GM12878 (cell line): Measurements from ENCODE around the gene PSMA7. TPM values are rescaled to one million over a fixed set of nuclear protein-coding genes. Genes with fewer than 3 reads are reported as not detected.

ENCODE experiments used
- ATAC-seq: fragments of 200-7000 bp; cut with Tn5 transposase; 3 replicates; pipeline ENCODE4 v1.9.1; 2020; ENCODE audit warnings: mild to moderate bottlenecking, moderate library complexity
- BruUV-seq: library from RNA; stranded (reverse); fragments of 400-500 nt; replicated peaks from 2 replicates; lab custom pipeline; 2021; lab: Mats Ljungman, UMichigan
- CTCF ChIA-PET: fragments of 300-600 bp; sonication (Branson Sonifier 250); formaldehyde crosslinking; extraction: SDS; loops from one replicate; lab custom pipeline; 2021; ENCODE audit warnings: inconsistent platforms; lab: Yijun Ruan, JAX
- POLR2A ChIA-PET: fragments of 350-600 bp; formaldehyde crosslinking; extraction: SDS; loops from one replicate; lab custom pipeline; 2021; ENCODE audit warnings: inconsistent platforms; lab: Charles Lee
- RAD21 ChIA-PET: fragments of 300-600 bp; sonication (Branson Sonifier 250); formaldehyde crosslinking; loops from one replicate; lab custom pipeline; 2023; ENCODE audit warnings: antibody characterized with exemption; ENCODE audit not compliant: unreplicated experiment; lab: Charles Lee
- SMC1A ChIA-PET: fragments of 300-600 bp; sonication (Branson Sonifier 250); formaldehyde crosslinking; loops from one replicate; lab custom pipeline; 2023; ENCODE audit not compliant: unreplicated experiment, uncharacterized antibody; lab: Charles Lee
- DNase-seq: peaks from one replicate; pipeline ENCODE4 v3.0.0-alpha.2; 2011; ENCODE audit warnings: low read depth, low spot score
- FAIRE-seq: peaks from 3 replicates; lab custom pipeline; 2011; peaks lifted over from hg19 to GRCh38; lab: Jason Lieb, UNC
- H2AFZ ChIP-seq: 2 replicates; pipeline ENCODE4 v1.6.0; 2011; ENCODE audit warnings: low read depth, low read length, control low read depth; ENCODE audit not compliant: control insufficient read depth
- H3K27ac ChIP-seq: 2 replicates; pipeline ENCODE4 v1.5.1; 2011; ENCODE audit warnings: control low read depth; ENCODE audit not compliant: control insufficient read depth, insufficient read depth
- H3K27me3 ChIP-seq, 2 experiments: replicated peaks in 1 of 2; 2 replicates each; pipeline versions ENCODE4 v1.6.0 to v1.6.1; 2011; ENCODE audit warnings: low read length in 1 of 2; ENCODE audit not compliant: control insufficient read depth in 2 of 2, insufficient read depth in 2 of 2
- H3K36me3 ChIP-seq, 2 experiments: 2 replicates each; pipeline ENCODE4 v1.5.1; 2011; ENCODE audit warnings: low read length in 1 of 2; ENCODE audit not compliant: control insufficient read depth in 2 of 2, insufficient read depth in 2 of 2
- H3K4me1 ChIP-seq: 2 replicates; pipeline ENCODE4 v1.6.1; 2011; ENCODE audit warnings: mild to moderate bottlenecking, low read length, moderate library complexity, mixed read lengths; ENCODE audit not compliant: control insufficient read depth, insufficient read depth
- H3K4me2 ChIP-seq: 2 replicates; pipeline ENCODE4 v1.6.0; 2011; ENCODE audit warnings: control low read depth; ENCODE audit not compliant: control insufficient read depth, insufficient read depth
- H3K4me3 ChIP-seq: fragments of 200-600 bp; sonication (generic); 2 replicates; pipeline ENCODE4 v1.5.1; 2016
- H3K79me2 ChIP-seq: 2 replicates; pipeline ENCODE4 v1.6.0; 2011; ENCODE audit warnings: low read length; ENCODE audit not compliant: control insufficient read depth, insufficient read depth
- H3K9ac ChIP-seq: 2 replicates; pipeline ENCODE4 v1.8.0; 2011; ENCODE audit warnings: low read length, control low read depth, mixed read lengths; ENCODE audit not compliant: control insufficient read depth, insufficient read depth
- H3K9me3 ChIP-seq: replicated peaks from 3 replicates; pipeline ENCODE4 v1.5.1; 2011; ENCODE audit warnings: mild to moderate bottlenecking, low read length; ENCODE audit not compliant: control insufficient read depth, insufficient read depth
- H4K20me1 ChIP-seq: 2 replicates; pipeline ENCODE4 v1.6.0; 2011; ENCODE audit not compliant: control insufficient read depth, insufficient read depth
- EED ChIP-seq: sonication (generic); IDR thresholded peaks from 2 replicates; pipeline ENCODE4 v1.6.1; 2016; ENCODE audit warnings: antibody characterized with exemption, low read depth
- POLR2A ChIP-seq: IDR thresholded peaks from 2 replicates; pipeline ENCODE4 v1.6.1; 2011; ENCODE audit warnings: low read depth, mild to moderate bottlenecking, low read length
- WGBS: methylation state at CpG from one replicate; pipeline ENCODE4 v1.1.6; 2016; ENCODE audit warnings: low lambda C conversion rate; ENCODE audit not compliant: insufficient replicate concordance, insufficient coverage; ENCODE audit errors: missing lambda C conversion rate; 5-methylcytosine and 5-hydroxymethylcytosine counted together
- in situ Hi-C: fragments of 300-500 bp; cut with MboI; formaldehyde crosslinking; loops from 9 replicates; pipeline ENCODE4 v1.14.3; 2018; ENCODE audit warnings: mixed read lengths
- intact Hi-C: fragments of 100-400 bp; cut with micrococcal nuclease; formaldehyde crosslinking; loops from one replicate; pipeline ENCODE4 v1.14.2; 2022; ENCODE audit not compliant: unreplicated experiment
- polyA plus RNA-seq, 11 experiments: library from polyadenylated mRNA; depleted of rRNA in 4 of 11; unstranded in 6 of 11; stranded (reverse) in 5 of 11; fragments of >200 nt; fragmentation: Nextera tagmentation in 4 of 11; fragmentation: Illumina TruSeq in 1 of 11; extraction: Ambion mirVana in 4 of 11; extraction: Trizol in 1 of 11; gene quantifications; 1 replicate in 1 of 11; 2 replicates in 10 of 11; pipeline versions ENCODE4 v1.2.1 to v1.2.3, GENCODE V29; 2011 to 2016; ENCODE audit warnings: inconsistent platforms in 2 of 11, missing spikeins in 2 of 11, low read depth in 1 of 11
- total RNA-seq, 4 experiments: library from RNA; depleted of rRNA in 3 of 4; stranded (reverse); fragments of >200 nt in 3 of 4; fragmentation: Illumina TruSeq in 1 of 4; extraction: Trizol in 1 of 4; gene quantifications; 2 replicates each; pipeline versions ENCODE4 v1.2.1 to v1.2.3, GENCODE V29; 2013 to 2021
- TF ChIP-seq, protein P1 (sequence below): fragments of 450-650 bp; formaldehyde crosslinking; IDR thresholded peaks from 2 replicates; pipeline ENCODE4 v1.4.0; 2022; ENCODE audit warnings: mild to moderate bottlenecking, moderate library complexity

Gene PSMA7
- total and polyA plus RNA-seq, 10 of the 15 experiments (the other 5 are each of a cell fraction or from before 2014, with no cell fraction given), result 216 to 857 (median 368) TPM

- H3K27ac ChIP-seq, result no peak overlapping the region
- ChIA-PET CTCF (no interaction called here), SMC1A (no interaction called here), RAD21 (no interaction called here), POLR2A (no interaction called here)
- H4K20me1 ChIP-seq, result no peaks in the 10 kb centered on the region
- no TSS peak for BruUV-seq
- H2AFZ ChIP-seq, result no peak overlapping the region
- H3K36me3 ChIP-seq, result peaks cover 14 to 47% of the 10 kb centered on the region in 2 experiments; a peak in 3 of 4 replicates
- no peak for ATAC-seq
- in situ Hi-C loops, result no loop called here
- H3K4me3 ChIP-seq, result no peak overlapping the region
- H3K4me2 ChIP-seq, result no peak overlapping the region
- H3K79me2 ChIP-seq, result no peaks in the 10 kb centered on the region
- H3K27me3 ChIP-seq, result no peaks in the 10 kb centered on the region
- TF ChIP-seq POLR2A (0 out of 2 replicates have a peak, but pooled peaks have one; percentile 27), EED (no peak)
- TF ChIP-seq, protein P1, sequence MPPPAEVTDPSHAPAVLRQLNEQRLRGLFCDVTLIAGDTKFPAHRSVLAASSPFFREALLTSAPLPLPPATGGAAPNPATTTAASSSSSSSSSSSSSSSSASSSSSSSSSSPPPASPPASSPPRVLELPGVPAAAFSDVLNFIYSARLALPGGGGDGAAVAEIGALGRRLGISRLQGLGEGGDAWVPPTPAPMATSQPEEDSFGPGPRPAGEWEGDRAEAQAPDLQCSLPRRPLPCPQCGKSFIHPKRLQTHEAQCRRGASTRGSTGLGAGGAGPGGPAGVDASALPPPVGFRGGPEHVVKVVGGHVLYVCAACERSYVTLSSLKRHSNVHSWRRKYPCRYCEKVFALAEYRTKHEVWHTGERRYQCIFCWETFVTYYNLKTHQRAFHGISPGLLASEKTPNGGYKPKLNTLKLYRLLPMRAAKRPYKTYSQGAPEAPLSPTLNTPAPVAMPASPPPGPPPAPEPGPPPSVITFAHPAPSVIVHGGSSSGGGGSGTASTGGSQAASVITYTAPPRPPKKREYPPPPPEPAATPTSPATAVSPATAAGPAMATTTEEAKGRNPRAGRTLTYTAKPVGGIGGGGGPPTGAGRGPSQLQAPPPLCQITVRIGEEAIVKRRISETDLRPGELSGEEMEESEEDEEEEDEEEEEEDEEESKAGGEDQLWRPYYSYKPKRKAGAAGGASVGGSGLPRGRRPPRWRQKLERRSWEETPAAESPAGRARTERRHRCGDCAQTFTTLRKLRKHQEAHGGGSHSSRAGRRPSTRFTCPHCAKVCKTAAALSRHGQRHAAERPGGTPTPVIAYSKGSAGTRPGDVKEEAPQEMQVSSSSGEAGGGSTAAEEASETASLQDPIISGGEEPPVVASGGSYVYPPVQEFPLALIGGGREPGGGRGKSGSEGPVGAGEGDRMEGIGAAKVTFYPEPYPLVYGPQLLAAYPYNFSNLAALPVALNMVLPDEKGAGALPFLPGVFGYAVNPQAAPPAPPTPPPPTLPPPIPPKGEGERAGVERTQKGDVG (CRISPR knock-in tag), result no peak
- intact Hi-C loops, result no loop called here
- no peak for FAIRE-seq
- no peak for DNase-seq
- H3K9ac ChIP-seq, result no peak overlapping the region
- WGBS, result 97% methylated on average over 17 of the region's 38 CpGs
- H3K9me3 ChIP-seq, result no peaks in the 10 kb centered on the region
- H3K4me1 ChIP-seq, result peaks cover 9% of the 10 kb centered on the region
These were observed 19.7 kb upstream of the PSMA7 start for GRCh38 chr20:62162765-62163484.
